ENCODE data around the gene CTTNBP2NL. TPM values are rescaled to one million over a fixed set of nuclear protein-coding genes. Genes with fewer than 3 reads are reported as not detected.

CTTNBP2NL gene
- total RNA-seq, 4 donors from 2014 or later, result 25.9 to 59.4 (median 49.3) TPM

DNA sequence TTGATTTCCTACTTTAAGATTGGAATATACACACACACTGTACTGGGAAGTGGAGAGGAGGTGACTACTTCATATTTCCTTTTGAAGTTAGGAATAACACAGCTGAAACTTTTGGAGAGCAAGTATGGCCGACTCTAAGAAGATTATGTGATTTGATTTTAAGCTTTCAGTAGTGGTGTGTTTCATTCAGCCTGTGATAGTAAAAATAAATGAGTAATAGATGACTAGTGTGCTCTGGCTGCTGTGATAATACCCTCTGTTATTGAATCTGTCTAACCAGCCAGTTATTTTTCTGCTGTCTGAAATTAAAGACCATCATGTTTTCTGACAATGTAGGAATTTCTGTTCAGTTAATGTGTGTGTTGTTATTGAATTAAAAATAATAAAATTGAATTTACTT, 48.3 kb downstream of the CTTNBP2NL start:
- Histone ChIP-seq H3K9me3 (no peaks in the 10 kb centered on the region), H3K27ac (no peak overlapping the region), H3K36me3 (peaks cover 6% of the 10 kb centered on the region), H3K27me3 (no peaks in the 10 kb centered on the region), H3K4me3 (no peak overlapping the region), H3K4me1 (no peaks in the 10 kb centered on the region)
- WGBS, result 88% methylated on average over 1 of the region's 1 CpG
- TF ChIP-seq, protein P1, sequence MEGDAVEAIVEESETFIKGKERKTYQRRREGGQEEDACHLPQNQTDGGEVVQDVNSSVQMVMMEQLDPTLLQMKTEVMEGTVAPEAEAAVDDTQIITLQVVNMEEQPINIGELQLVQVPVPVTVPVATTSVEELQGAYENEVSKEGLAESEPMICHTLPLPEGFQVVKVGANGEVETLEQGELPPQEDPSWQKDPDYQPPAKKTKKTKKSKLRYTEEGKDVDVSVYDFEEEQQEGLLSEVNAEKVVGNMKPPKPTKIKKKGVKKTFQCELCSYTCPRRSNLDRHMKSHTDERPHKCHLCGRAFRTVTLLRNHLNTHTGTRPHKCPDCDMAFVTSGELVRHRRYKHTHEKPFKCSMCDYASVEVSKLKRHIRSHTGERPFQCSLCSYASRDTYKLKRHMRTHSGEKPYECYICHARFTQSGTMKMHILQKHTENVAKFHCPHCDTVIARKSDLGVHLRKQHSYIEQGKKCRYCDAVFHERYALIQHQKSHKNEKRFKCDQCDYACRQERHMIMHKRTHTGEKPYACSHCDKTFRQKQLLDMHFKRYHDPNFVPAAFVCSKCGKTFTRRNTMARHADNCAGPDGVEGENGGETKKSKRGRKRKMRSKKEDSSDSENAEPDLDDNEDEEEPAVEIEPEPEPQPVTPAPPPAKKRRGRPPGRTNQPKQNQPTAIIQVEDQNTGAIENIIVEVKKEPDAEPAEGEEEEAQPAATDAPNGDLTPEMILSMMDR (IDR thresholded peaks at IDR 0.05), result no peak
- TF ChIP-seq POLR2A (IDR thresholded peaks at IDR 0.05) (no peak), EP300 (IDR thresholded peaks at IDR 0.05) (no peak), POLR2AphosphoS5 (IDR thresholded peaks at IDR 0.05) (no peak)
- DNase-seq (ENCODE audit: low spot score in 2 of 2), result no peak

DNA sequence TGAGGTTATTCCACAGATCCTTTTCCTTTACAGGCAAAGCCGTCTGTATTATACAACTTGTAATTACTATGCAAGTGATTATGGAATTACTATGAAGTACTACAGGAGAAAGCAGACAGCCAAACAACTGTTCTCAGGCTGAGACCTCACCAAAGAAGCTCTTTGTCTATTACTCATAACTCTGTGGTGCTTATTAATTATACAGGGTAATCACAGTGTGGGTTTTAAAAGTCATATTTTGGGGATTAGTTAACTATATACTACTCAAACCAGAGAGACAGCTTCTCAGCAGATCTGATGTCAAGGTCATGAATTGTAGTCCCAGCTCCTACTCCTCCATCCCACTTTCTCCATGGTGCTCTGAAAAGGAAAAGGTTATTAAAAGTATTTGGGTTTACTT, 49.6 kb downstream of the CTTNBP2NL start:
- Histone ChIP-seq H3K27me3 (no peaks in the 10 kb centered on the region), H3K4me1 (no peaks in the 10 kb centered on the region), H3K27ac (no peak overlapping the region), H3K4me3 (no peak overlapping the region), H3K36me3 (peaks cover 6% of the 10 kb centered on the region), H3K9me3 (no peaks in the 10 kb centered on the region)
- 54% methylated on average over 1 of the region's 1 CpG for WGBS
- TF ChIP-seq POLR2AphosphoS5 (IDR thresholded peaks at IDR 0.05) (no peak), POLR2A (IDR thresholded peaks at IDR 0.05) (no peak), EP300 (IDR thresholded peaks at IDR 0.05) (no peak)
- TF ChIP-seq, protein P1 (IDR thresholded peaks at IDR 0.05), result no peak
- no peak for DNase-seq (ENCODE audit: low spot score in 2 of 2)

DNA sequence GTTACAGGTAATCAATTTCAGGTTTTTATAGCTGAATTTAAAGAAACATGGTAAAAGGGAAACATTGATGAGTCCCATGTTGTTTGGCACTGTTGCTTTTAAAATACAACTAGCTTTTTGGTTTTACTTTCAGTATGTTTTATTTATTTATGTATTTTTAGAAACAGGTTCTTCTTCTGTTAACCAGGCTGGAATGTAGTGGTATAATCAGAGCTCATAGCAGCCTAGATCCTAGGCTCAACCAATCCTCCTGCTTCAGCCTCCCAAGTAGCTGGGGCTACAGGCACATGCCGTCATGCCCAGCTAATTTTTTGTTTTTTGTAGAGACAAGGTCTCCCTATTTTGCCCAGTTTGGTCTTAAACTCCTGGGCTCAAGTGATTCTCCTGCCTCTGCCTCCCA, 50.4 kb downstream of the CTTNBP2NL start:
- H3K36me3 ChIP-seq, result peaks cover 6% of the 10 kb centered on the region
- no peaks in the 10 kb centered on the region for H3K9me3 ChIP-seq
- H3K27me3 ChIP-seq, result no peaks in the 10 kb centered on the region
- H3K4me1 ChIP-seq, result no peaks in the 10 kb centered on the region
- WGBS, result 91% methylated on average over 1 of the region's 1 CpG
- TF ChIP-seq POLR2AphosphoS5 (IDR thresholded peaks at IDR 0.05), result no peak
- TF ChIP-seq, protein P1 (IDR thresholded peaks at IDR 0.05), result no peak
- TF ChIP-seq POLR2A (IDR thresholded peaks at IDR 0.05), result no peak
- TF ChIP-seq EP300 (IDR thresholded peaks at IDR 0.05), result no peak
- no peak overlapping the region for H3K4me3 ChIP-seq
- no peak for DNase-seq (ENCODE audit: low spot score in 2 of 2)
- no peak overlapping the region for H3K27ac ChIP-seq

- 57% methylated on average over 8 of the region's 8 CpGs for WGBS
- no peaks in the 10 kb centered on the region for H3K4me1 ChIP-seq
- no peak overlapping the region for H3K27ac ChIP-seq
These were observed 53.1 kb downstream of the CTTNBP2NL start for GRCh38 chr1:112448904-112449629.

GRCh38 chr1:112449630-112449983, 53.6 kb downstream of the CTTNBP2NL start:
- Histone ChIP-seq H3K27me3 (no peaks in the 10 kb centered on the region), H3K4me3 (no peak overlapping the region), H3K4me1 (no peaks in the 10 kb centered on the region), H3K9me3 (no peaks in the 10 kb centered on the region), H3K27ac (no peak overlapping the region), H3K36me3 (peaks cover 18% of the 10 kb centered on the region)
- no peak for DNase-seq (ENCODE audit: low spot score in 2 of 2)
- TF ChIP-seq, protein P1 (IDR thresholded peaks at IDR 0.05), result no peak
- TF ChIP-seq POLR2A (IDR thresholded peaks at IDR 0.05) (no peak), EP300 (IDR thresholded peaks at IDR 0.05) (no peak), POLR2AphosphoS5 (IDR thresholded peaks at IDR 0.05) (no peak)

More at GRCh38 chr1:112448904-112449629, 53.1 kb downstream of the CTTNBP2NL start:
- Histone ChIP-seq H3K36me3 (peaks cover 13% of the 10 kb centered on the region), H3K4me3 (no peak overlapping the region), H3K27me3 (no peaks in the 10 kb centered on the region), H3K9me3 (no peaks in the 10 kb centered on the region)
- no peak for DNase-seq (ENCODE audit: low spot score in 2 of 2)
- TF ChIP-seq, protein P1 (IDR thresholded peaks at IDR 0.05), result no peak
- TF ChIP-seq EP300 (IDR thresholded peaks at IDR 0.05) (no peak), POLR2AphosphoS5 (IDR thresholded peaks at IDR 0.05) (no peak), POLR2A (IDR thresholded peaks at IDR 0.05) (no peak)

Data from suprapubic skin (tissue), 4 donors.